ENCODE results near the gene MED15.

The MED15 gene

DNA sequence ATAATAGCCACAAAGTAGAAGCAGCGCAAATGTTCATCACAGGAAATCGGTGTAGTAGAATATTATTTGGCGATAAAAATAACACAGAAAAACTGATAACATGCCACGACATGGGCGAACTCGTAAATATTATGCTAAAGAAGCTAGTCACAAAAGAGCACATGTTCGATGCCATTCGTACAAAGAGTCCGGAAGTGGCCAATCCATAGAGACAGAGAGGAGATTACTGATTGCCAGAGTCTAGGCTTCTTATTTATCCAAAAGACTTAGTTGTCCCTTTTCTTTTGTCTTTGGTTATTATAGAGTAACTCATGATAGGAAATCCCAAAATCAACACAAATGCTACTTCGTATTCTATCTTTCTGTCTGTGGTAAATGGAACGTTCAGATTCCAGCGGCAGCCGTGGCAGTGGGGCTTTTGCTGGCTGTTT lies 56.5 kb downstream of the MED15 start:
- H3K36me3 Mint-ChIP-seq (ENCODE audit: low read depth): peaks cover 71% of the 10 kb centered on the region
- peaks cover 3% of the 10 kb centered on the region for H3K4me1 Mint-ChIP-seq
- TF ChIP-seq, protein P1, sequence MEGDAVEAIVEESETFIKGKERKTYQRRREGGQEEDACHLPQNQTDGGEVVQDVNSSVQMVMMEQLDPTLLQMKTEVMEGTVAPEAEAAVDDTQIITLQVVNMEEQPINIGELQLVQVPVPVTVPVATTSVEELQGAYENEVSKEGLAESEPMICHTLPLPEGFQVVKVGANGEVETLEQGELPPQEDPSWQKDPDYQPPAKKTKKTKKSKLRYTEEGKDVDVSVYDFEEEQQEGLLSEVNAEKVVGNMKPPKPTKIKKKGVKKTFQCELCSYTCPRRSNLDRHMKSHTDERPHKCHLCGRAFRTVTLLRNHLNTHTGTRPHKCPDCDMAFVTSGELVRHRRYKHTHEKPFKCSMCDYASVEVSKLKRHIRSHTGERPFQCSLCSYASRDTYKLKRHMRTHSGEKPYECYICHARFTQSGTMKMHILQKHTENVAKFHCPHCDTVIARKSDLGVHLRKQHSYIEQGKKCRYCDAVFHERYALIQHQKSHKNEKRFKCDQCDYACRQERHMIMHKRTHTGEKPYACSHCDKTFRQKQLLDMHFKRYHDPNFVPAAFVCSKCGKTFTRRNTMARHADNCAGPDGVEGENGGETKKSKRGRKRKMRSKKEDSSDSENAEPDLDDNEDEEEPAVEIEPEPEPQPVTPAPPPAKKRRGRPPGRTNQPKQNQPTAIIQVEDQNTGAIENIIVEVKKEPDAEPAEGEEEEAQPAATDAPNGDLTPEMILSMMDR (IDR thresholded peaks at IDR 0.05; ENCODE audit: unreplicated experiment in 3 of 3): no peak
- peaks cover 5% of the 10 kb centered on the region for H3K9me3 Mint-ChIP-seq
- H3K27ac Mint-ChIP-seq: peak overlapping the region in 1 of 3 experiments; percentile 19
- no peak overlapping the region for H3K4me3 Mint-ChIP-seq
- no peaks in the 10 kb centered on the region for H3K27me3 Mint-ChIP-seq (ENCODE audit: low read depth)

DNA sequence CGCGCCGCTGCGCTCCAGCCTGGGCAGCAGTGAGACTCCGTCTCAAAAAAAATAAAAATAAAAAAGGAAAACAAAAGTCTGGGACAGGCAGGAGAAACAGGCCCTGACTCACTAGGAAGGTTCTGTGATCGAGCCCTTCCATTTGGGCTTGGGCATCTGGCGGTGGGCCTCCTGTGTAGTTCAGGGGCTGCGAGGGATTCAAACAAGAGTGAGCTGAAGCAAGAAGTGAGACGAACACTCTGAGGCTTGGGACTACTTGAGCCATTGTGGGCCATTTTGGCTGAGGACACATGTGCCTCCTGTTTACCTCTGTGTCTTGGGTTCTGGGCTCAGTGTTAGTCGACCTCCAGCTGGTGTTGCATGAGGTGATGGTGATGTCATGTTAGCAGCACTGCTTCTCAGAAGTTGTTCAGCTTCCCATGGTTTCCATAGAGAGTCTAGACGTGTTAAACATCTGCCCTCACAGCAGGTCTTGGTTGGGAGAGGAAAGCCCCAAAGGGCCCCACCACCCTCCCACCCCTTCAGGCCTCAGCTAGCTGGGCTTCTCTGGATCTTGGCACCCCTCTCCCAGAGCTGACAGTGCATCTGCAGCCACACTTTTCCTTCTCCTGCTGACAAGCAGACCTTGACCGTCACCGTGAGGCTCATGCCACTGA lies 57.8 kb downstream of the MED15 start:
- no peaks in the 10 kb centered on the region for H3K27me3 Mint-ChIP-seq (ENCODE audit: low read depth)
- no peak overlapping the region for H3K4me3 Mint-ChIP-seq
- TF ChIP-seq, protein P1 (IDR thresholded peaks at IDR 0.05; ENCODE audit: unreplicated experiment in 3 of 3): no peak
- no peaks in the 10 kb centered on the region for H3K9me3 Mint-ChIP-seq
- peaks cover 3% of the 10 kb centered on the region for H3K4me1 Mint-ChIP-seq
- peaks cover 65% of the 10 kb centered on the region for H3K36me3 Mint-ChIP-seq (ENCODE audit: low read depth)
- no peak overlapping the region for H3K27ac Mint-ChIP-seq

DNA sequence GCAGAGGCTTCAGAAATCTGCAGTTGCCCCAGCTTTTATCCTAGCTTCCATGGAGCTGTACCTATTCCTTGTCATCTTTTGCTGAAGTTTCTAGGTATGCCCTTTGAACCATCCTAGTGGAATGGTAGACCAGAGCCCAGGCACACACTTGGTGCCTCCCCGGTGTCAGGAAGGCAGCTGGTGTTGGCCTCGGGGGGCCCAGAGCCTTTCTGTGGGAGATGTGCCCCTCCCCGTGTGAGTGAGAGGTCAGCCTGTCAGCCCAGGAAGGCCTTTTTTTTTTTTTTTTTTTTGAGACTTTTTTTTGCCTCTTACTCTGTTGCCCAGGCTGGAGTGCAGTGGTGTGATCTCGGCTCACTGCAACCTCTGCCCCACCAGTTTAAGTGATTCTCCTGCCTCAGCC lies 58.4 kb downstream of the MED15 start:
- Mint-ChIP-seq H3K27me3 (ENCODE audit: low read depth) (no peaks in the 10 kb centered on the region), H3K4me1 (peaks cover 3% of the 10 kb centered on the region), H3K9me3 (no peaks in the 10 kb centered on the region), H3K36me3 (ENCODE audit: low read depth) (peaks cover 60% of the 10 kb centered on the region), H3K4me3 (no peak overlapping the region), H3K27ac (no peak overlapping the region)
- TF ChIP-seq, protein P1 (IDR thresholded peaks at IDR 0.05; ENCODE audit: unreplicated experiment in 3 of 3): no peak

DNA sequence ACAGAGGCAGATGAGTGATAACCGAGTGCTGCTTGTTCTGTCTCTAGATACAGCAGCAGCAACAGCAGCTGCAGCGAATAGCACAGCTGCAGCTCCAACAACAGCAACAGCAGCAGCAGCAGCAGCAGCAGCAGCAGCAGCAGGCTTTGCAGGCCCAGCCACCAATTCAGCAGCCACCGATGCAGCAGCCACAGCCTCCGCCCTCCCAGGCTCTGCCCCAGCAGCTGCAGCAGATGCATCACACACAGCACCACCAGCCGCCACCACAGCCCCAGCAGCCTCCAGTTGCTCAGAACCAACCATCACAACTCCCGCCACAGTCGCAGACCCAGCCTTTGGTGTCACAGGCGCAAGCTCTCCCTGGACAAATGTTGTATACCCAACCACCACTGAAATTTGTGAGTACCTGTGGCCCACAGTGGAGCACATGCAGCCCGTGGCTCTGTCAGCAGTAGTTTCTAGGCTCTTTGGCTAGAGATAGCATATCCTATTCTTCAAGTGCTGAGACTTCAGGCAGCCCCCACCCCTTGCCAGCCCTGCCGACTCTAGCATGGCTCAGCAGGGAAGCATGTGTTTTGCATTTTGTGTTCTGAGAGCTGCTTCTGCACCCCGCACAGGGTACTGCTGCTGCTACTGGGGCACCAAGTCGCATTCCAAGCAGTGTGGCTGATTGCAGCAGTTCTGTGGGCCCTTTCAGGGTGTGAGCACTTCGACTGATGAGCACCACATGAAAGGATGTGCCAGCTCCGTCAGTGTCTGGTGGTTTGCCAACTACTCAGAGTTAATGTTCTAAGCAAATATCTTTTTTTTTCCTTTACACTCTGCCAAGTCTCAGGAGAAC lies 59.2 kb downstream of the MED15 start:
- TF ChIP-seq, protein P1 (IDR thresholded peaks at IDR 0.05; ENCODE audit: unreplicated experiment in 3 of 3): no peak
- Mint-ChIP-seq H3K36me3 (ENCODE audit: low read depth) (peaks cover 53% of the 10 kb centered on the region), H3K4me3 (peak overlapping the region in 1 of 3 experiments; percentile 36), H3K9me3 (no peaks in the 10 kb centered on the region), H3K4me1 (peaks cover 3% of the 10 kb centered on the region), H3K27me3 (ENCODE audit: low read depth) (no peaks in the 10 kb centered on the region), H3K27ac (peak overlapping the region in 2 of 3 experiments; percentile 86 to 91)

DNA sequence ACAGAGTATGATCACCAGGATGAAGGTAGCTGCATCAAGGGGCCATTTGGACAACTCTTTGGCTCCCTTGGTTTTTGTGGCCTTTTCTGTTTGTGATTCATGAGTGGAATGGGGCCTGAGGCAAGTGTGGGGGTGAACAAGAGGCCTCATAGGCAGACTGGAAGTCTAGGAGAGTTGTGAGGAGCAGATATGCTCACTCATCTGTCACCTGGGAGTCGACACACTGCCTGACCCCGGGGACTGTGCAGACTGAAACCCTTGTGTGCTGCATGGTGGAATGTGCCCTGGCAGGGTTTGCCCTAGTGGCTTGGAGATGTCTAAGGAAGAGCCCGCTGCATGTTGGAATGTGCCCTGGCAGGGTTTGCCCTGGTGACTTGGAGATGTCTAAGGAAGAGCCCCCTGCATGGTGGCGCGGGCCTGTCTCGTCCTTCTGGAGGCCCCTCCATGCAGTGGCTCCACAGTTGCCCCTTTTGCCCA lies 60.0 kb downstream of the MED15 start:
- H3K36me3 Mint-ChIP-seq (ENCODE audit: low read depth): peaks cover 56% of the 10 kb centered on the region
- peak overlapping the region in 1 of 3 experiments; percentile 28 for H3K4me3 Mint-ChIP-seq
- peak overlapping the region in 2 of 3 experiments; percentile 86 to 91 for H3K27ac Mint-ChIP-seq
- peaks cover 3% of the 10 kb centered on the region for H3K4me1 Mint-ChIP-seq
- no peaks in the 10 kb centered on the region for H3K9me3 Mint-ChIP-seq
- TF ChIP-seq, protein P1 (IDR thresholded peaks at IDR 0.05; ENCODE audit: unreplicated experiment in 3 of 3): no peak
- no peaks in the 10 kb centered on the region for H3K27me3 Mint-ChIP-seq (ENCODE audit: low read depth)
